H1 (cell line): ENCODE measurements around the gene DDA1. TPM values are rescaled to one million over a fixed set of nuclear protein-coding genes. Genes with fewer than 3 reads are reported as not detected.

Source experiments
- CTCF ChIA-PET: fragments of 300-600 bp; sonication (Branson Sonifier 250); formaldehyde crosslinking; loops from one replicate; lab custom pipeline; 2021; ENCODE audit not compliant: partially characterized antibody; lab: Charles Lee
- POLR2A ChIA-PET: fragments of 300-600 bp; sonication (Branson Sonifier 250); formaldehyde crosslinking; loops from one replicate; lab custom pipeline; 2021; ENCODE audit warnings: inconsistent platforms; ENCODE audit not compliant: partially characterized antibody; lab: Charles Lee
- DNase-seq, 2 experiments: peaks; one replicate each; pipeline versions ENCODE4 v3.0.0 to v3.0.0-alpha.2; 2010 to 2022; ENCODE audit warnings: low spot score in 2 of 2, low read depth in 1 of 2, mixed read lengths in 1 of 2
- FAIRE-seq: peaks from 2 replicates; lab custom pipeline; 2011; peaks lifted over from hg19 to GRCh38; lab: Jason Lieb, UNC
- H2AFZ ChIP-seq: 2 replicates; pipeline ENCODE4 v1.8.1; 2012; ENCODE audit warnings: low read length, inconsistent platforms
- H2AK5ac ChIP-seq: 2 replicates; pipeline ENCODE4 v1.6.1; 2013; ENCODE audit warnings: low read depth, low read length
- H2BK120ac ChIP-seq: replicated peaks from 2 replicates; pipeline ENCODE3; 2013; ENCODE audit warnings: low read depth, low read length, inconsistent platforms
- H2BK12ac ChIP-seq: 2 replicates; pipeline ENCODE4 v1.6.1; 2013; ENCODE audit warnings: low read depth, low read length
- H2BK15ac ChIP-seq: 2 replicates; pipeline ENCODE4 v1.6.1; 2013; ENCODE audit warnings: low read length
- H2BK20ac ChIP-seq: 2 replicates; pipeline ENCODE4 v1.6.1; 2013; ENCODE audit warnings: low read length
- H2BK5ac ChIP-seq: 2 replicates; pipeline ENCODE4 v1.6.1; 2013; ENCODE audit warnings: low read depth, low read length
- H3K14ac ChIP-seq: 2 replicates; pipeline ENCODE4 v1.6.1; 2013; ENCODE audit warnings: inconsistent platforms; ENCODE audit not compliant: insufficient read length
- H3K18ac ChIP-seq: 2 replicates; pipeline ENCODE4 v1.6.1; 2013; ENCODE audit warnings: low read length; ENCODE audit errors: extremely low read depth
- H3K23ac ChIP-seq: 2 replicates; pipeline ENCODE4 v1.6.1; 2013; ENCODE audit warnings: inconsistent platforms; ENCODE audit not compliant: insufficient read length
- H3K23me2 ChIP-seq: 2 replicates; pipeline ENCODE4 v1.6.1; 2013; ENCODE audit warnings: low read depth, low read length
- H3K27ac ChIP-seq: 2 replicates; pipeline ENCODE4 v1.6.1; 2011; ENCODE audit warnings: low read depth, low read length, inconsistent platforms
- H3K27me3 ChIP-seq, 4 experiments: replicated peaks in 1 of 4; 1 replicate in 1 of 4; 2 replicates in 3 of 4; pipeline versions ENCODE4 v1.6.1 to v1.8.1; 2011 to 2013; ENCODE audit warnings: low read length in 3 of 4, mild to moderate bottlenecking in 3 of 4, inconsistent platforms in 2 of 4, mixed read lengths in 2 of 4, moderate library complexity in 1 of 4; ENCODE audit not compliant: control insufficient read depth in 3 of 4, insufficient read depth in 3 of 4; ENCODE audit errors: extremely low read depth in 1 of 4
- H3K36me3 ChIP-seq, 4 experiments: 2 replicates each; pipeline versions ENCODE4 v1.6.1 to v1.8.1; 2011 to 2013; ENCODE audit warnings: mild to moderate bottlenecking in 4 of 4, low read length in 3 of 4, moderate library complexity in 2 of 4, control low read depth in 1 of 4, inconsistent platforms in 1 of 4; ENCODE audit not compliant: insufficient read depth in 4 of 4, control insufficient read depth in 2 of 4
- H3K4ac ChIP-seq: replicated peaks from 2 replicates; pipeline ENCODE3; 2013; ENCODE audit warnings: low read length, low read depth, mixed read lengths, inconsistent platforms; ENCODE audit not compliant: insufficient read length
- H3K4me1 ChIP-seq, 4 experiments: replicated peaks in 1 of 4; 1 replicate in 1 of 4; 2 replicates in 3 of 4; pipeline versions ENCODE4 v1.6.1 to v1.8.1; 2011 to 2013; ENCODE audit warnings: low read length in 3 of 4, inconsistent platforms in 2 of 4, mixed read lengths in 1 of 4; ENCODE audit not compliant: insufficient read depth in 4 of 4, control insufficient read depth in 3 of 4
- H3K4me2 ChIP-seq, 2 experiments: 2 replicates each; pipeline versions ENCODE4 v1.6.1 to v1.8.1; 2011 to 2013; ENCODE audit warnings: low read depth in 2 of 2, low read length in 2 of 2, control low read depth in 1 of 2, inconsistent platforms in 1 of 2, mild to moderate bottlenecking in 1 of 2; ENCODE audit not compliant: insufficient read depth in 1 of 2
- H3K4me3 ChIP-seq, 4 experiments: fragments of 200-600, 300-600 bp in 1 of 4; sonication (generic), shearing (Covaris generic), sonication (Bioruptor Twin) in 1 of 4; 2 replicates each; pipeline versions ENCODE4 v1.5.1 to v1.8.1; 2011 to 2016; ENCODE audit warnings: low read length in 4 of 4, low read depth in 3 of 4, control low read depth in 2 of 4, inconsistent platforms in 2 of 4, mild to moderate bottlenecking in 2 of 4, mixed read lengths in 1 of 4, moderate library complexity in 1 of 4; ENCODE audit not compliant: insufficient read depth in 2 of 4; ENCODE audit errors: extremely low read depth in 1 of 4
- H3K56ac ChIP-seq: replicated peaks from 2 replicates; pipeline ENCODE3; 2013; ENCODE audit warnings: low read depth, mild to moderate bottlenecking, mixed read lengths, low read length, inconsistent platforms; ENCODE audit not compliant: insufficient read length
- H3K79me1 ChIP-seq: 2 replicates; pipeline ENCODE4 v1.6.1; 2013; ENCODE audit warnings: low read depth, low read length, control low read depth
- H3K79me2 ChIP-seq, 2 experiments: 2 replicates each; pipeline versions ENCODE4 v1.6.1 to v1.8.1; 2012 to 2013; ENCODE audit warnings: low read length in 2 of 2, mild to moderate bottlenecking in 2 of 2, inconsistent platforms in 1 of 2; ENCODE audit not compliant: insufficient read depth in 2 of 2, control insufficient read depth in 1 of 2
- H3K9ac ChIP-seq, 4 experiments: replicated peaks in 1 of 4; 1 replicate in 1 of 4; 2 replicates in 3 of 4; pipeline versions ENCODE4 v1.6.1 to v1.8.1; 2011 to 2013; ENCODE audit warnings: low read depth in 3 of 4, low read length in 3 of 4, control low read depth in 2 of 4, mild to moderate bottlenecking in 2 of 4, moderate library complexity in 2 of 4, inconsistent platforms in 1 of 4; ENCODE audit errors: extremely low read depth in 1 of 4
- H3K9me3 ChIP-seq, 2 experiments: 2 replicates each; pipeline versions ENCODE4 v1.6.1 to v1.8.1; 2012 to 2013; ENCODE audit warnings: mild to moderate bottlenecking in 2 of 2, moderate library complexity in 2 of 2, control low read depth in 1 of 2, inconsistent platforms in 1 of 2, low read depth in 1 of 2, low read length in 1 of 2, mixed read lengths in 1 of 2; ENCODE audit not compliant: insufficient read depth in 2 of 2
- H4K20me1 ChIP-seq, 2 experiments: replicated peaks in 1 of 2; 2 replicates each; pipeline versions ENCODE3 to v1.8.1; 2011 to 2013; ENCODE audit warnings: inconsistent platforms in 2 of 2, low read length in 2 of 2, mild to moderate bottlenecking in 1 of 2; ENCODE audit not compliant: insufficient read depth in 2 of 2, control insufficient read depth in 1 of 2
- H4K5ac ChIP-seq: 2 replicates; pipeline ENCODE4 v1.6.1; 2013; ENCODE audit warnings: low read length, low read depth, mixed read lengths, inconsistent platforms; ENCODE audit not compliant: insufficient read length
- H4K8ac ChIP-seq: 2 replicates; pipeline ENCODE4 v1.8.0; 2013; ENCODE audit warnings: mild to moderate bottlenecking, moderate library complexity, low read length, inconsistent platforms; ENCODE audit not compliant: insufficient read depth; ENCODE audit errors: extremely low read depth
- H4K91ac ChIP-seq: replicated peaks from 2 replicates; pipeline ENCODE3; 2013; ENCODE audit warnings: low read length, mixed read lengths, inconsistent platforms; ENCODE audit not compliant: insufficient read length
- ASH2L ChIP-seq: fragments of 200-600, 300-600 bp; sonication (generic); IDR thresholded peaks from one replicate; pipeline ENCODE4 v1.7.1; 2017; ENCODE audit warnings: low read length
- CHD2 ChIP-seq: IDR thresholded peaks from 2 replicates; pipeline ENCODE4 v1.6.1; 2012; ENCODE audit warnings: low read length, improper control_type of control experiment
- E2F6 ChIP-seq: IDR thresholded peaks from 2 replicates; pipeline ENCODE4 v1.6.1; 2012; ENCODE audit warnings: inconsistent platforms
- HDAC2 ChIP-seq, 2 experiments: fragments of 300-600 bp in 1 of 2; sonication (generic) in 1 of 2; IDR thresholded peaks; 2 replicates each; pipeline ENCODE4 v1.6.1; 2011 to 2012; ENCODE audit warnings: low read depth in 2 of 2, low read length in 2 of 2, mild to moderate bottlenecking in 2 of 2, moderate library complexity in 2 of 2, borderline replicate concordance in 1 of 2, inconsistent platforms in 1 of 2
- JUND ChIP-seq: IDR thresholded peaks from 2 replicates; pipeline ENCODE4 v1.6.1; 2011; ENCODE audit warnings: mild to moderate bottlenecking, improper control_type of control experiment, low read length
- POLR2A ChIP-seq, 2 experiments: IDR thresholded peaks; 1 replicate in 1 of 2; 2 replicates in 1 of 2; pipeline ENCODE4 v1.6.1; 2011; ENCODE audit warnings: low read depth in 2 of 2, low read length in 2 of 2, mild to moderate bottlenecking in 2 of 2; ENCODE audit errors: control extremely low read depth in 1 of 2
- RFX5 ChIP-seq: IDR thresholded peaks from 2 replicates; pipeline ENCODE4 v1.6.1; 2011; ENCODE audit warnings: low read depth, low read length, improper control_type of control experiment, borderline replicate concordance
- SIRT6 ChIP-seq: IDR thresholded peaks from one replicate; pipeline ENCODE4 v1.7.1; 2012; ENCODE audit warnings: low read length, inconsistent platforms
- SIX5 ChIP-seq: IDR thresholded peaks from 2 replicates; pipeline ENCODE4 v1.6.1; 2011; ENCODE audit warnings: mild to moderate bottlenecking, low read depth, low read length
- TEAD4 ChIP-seq: IDR thresholded peaks from 2 replicates; pipeline ENCODE4 v1.6.1; 2012; ENCODE audit warnings: low read depth, low read length, inconsistent platforms, mixed read lengths
- YY1 ChIP-seq: IDR thresholded peaks from 2 replicates; pipeline ENCODE4 v1.6.1; 2011; ENCODE audit warnings: low read depth, mild to moderate bottlenecking, low read length
- WGBS, 2 experiments: shearing (Covaris generic) in 1 of 2; methylation state at CpG; one replicate each; pipeline versions ENCODE4 v1.1.6 to v1.1.7; 2013 to 2015; ENCODE audit warnings: low lambda C conversion rate in 2 of 2, mixed read lengths in 2 of 2, inconsistent platforms in 1 of 2, low coverage in 1 of 2, missing lambda C conversion rate in 1 of 2; ENCODE audit not compliant: insufficient replicate concordance in 2 of 2, insufficient coverage in 1 of 2, insufficient read length in 1 of 2; ENCODE audit errors: extremely low coverage in 1 of 2, missing lambda C conversion rate in 1 of 2; 5-methylcytosine and 5-hydroxymethylcytosine counted together
- polyA plus RNA-seq, 7 experiments: library from polyadenylated mRNA; depleted of rRNA in 3 of 7; stranded (reverse) in 5 of 7; unstranded in 2 of 7; fragments of >200 nt in 5 of 7; fragments of 200-250 nt in 2 of 7; gene quantifications; 1 replicate in 5 of 7; 2 replicates in 1 of 7; 4 replicates in 1 of 7; pipeline versions ENCODE4 v1.2.1 to v1.2.3, GENCODE V29; 2011 to 2013; ENCODE audit warnings: missing spikeins in 2 of 7, mixed read lengths in 2 of 7
- total RNA-seq: library from RNA; stranded (reverse); fragmentation: NEBNext Ultra II Directional; extraction: Animal tissue kit (Norgen Biotek cat#: 25700); gene quantifications from 2 replicates; pipeline ENCODE4 v1.2.1, GENCODE V29; 2021

The DDA1 gene
- total and polyA plus RNA-seq, 2 of the 8 experiments (the other 6 are each of a cell fraction or from before 2014, with no cell fraction given) = 29.2 to 34.5 TPM

DNA sequence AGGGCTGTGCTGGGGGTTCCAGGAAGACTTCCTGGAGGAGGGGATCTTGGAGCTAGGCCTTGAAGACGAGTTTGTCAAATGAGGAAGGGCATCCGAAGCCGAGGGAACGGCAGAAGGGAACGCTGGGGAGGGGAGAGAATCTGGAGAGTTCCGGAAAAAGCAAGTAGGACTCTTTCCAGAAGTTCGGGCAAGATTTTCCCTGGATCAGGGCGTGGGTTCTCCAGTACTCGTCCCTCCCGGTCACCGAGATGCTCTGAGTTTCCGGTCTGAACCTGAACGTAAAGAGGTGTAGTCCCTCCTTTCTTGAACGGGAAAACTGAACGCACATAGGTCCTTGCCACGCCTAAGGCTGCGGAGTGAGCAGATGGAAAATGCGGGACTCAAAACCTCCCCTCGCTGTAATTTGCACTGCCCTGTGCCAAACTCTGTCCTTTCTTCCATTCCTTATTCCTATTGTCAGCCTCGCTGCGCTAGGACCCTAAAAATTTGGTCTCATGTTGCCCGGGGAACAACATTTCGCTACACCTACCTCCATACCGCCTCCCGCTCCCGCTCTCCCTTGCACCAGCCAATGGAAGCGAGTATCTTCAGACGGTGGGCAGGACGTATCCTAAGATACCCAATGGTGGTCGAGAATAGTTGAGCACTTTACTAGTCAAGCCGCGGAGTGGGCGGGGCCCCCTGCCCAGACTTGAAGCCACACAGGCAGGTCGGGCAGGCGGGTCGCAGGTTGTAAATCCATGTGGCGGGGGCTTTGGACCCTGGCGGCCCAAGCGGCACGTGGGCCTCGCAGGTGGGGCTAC lies 27.7 kb downstream of the DDA1 start, which contains the start of gene GTPBP3:
TSS of gene GTPBP3 (plus strand) at position 682 of the 803 bp plus-strand sequence. CDS start at position 741, 59 bp downstream.
- Histone ChIP-seq H3K79me2 (no peaks in the 10 kb centered on the region), H4K20me1 (peaks cover 0 to 7% of the 10 kb centered on the region in 2 experiments), H2BK5ac (peak within 1 kb of the TSS; percentile 98), H4K5ac (peak within 1 kb of the TSS; percentile 68), H2BK15ac (peak within 1 kb of the TSS; percentile 100; the same call in 1 of the 2 replicates), H3K4me3 (peak within 1 kb of the TSS; percentile 74 to 99 (median 96)), H4K91ac (peak within 1 kb of the TSS; percentile 98), H3K14ac (no peak within 1 kb of the TSS), H2BK20ac (no peak within 1 kb of the TSS; the same call in 1 of the 2 replicates), H3K79me1 (peaks cover 3% of the 10 kb centered on the region), H3K18ac (peak within 1 kb of the TSS; percentile 97), H3K9me3 (no peaks in the 10 kb centered on the region), H3K27ac (peak within 1 kb of the TSS; percentile 83), H3K4me1 (peaks cover 0 to 36% (median 28%) of the 10 kb centered on the region in 4 experiments; a peak in 5 of 7 replicates), H3K27me3 (no peaks in the 10 kb centered on the region), H4K8ac (peak within 1 kb of the TSS; percentile 94), H2BK120ac (peak within 1 kb of the TSS; percentile 69), H3K4me2 (peak within 1 kb of the TSS; percentile 84 to 92), H2AFZ (peak within 1 kb of the TSS; percentile 52), H3K23me2 (peaks cover 23% of the 10 kb centered on the region), H2AK5ac (peak within 1 kb of the TSS; percentile 76; the same call in 1 of the 2 replicates), H3K36me3 (peaks cover 0 to 3% (median 0%) of the 10 kb centered on the region in 4 experiments; a peak in 1 of 8 replicates), H2BK12ac (peak within 1 kb of the TSS; percentile 96), H3K4ac (peak within 1 kb of the TSS; percentile 82), H3K9ac (peak within 1 kb of the TSS; percentile 79 to 98 (median 86)), H3K56ac (peak within 1 kb of the TSS; percentile 91), H3K23ac (no peak within 1 kb of the TSS)
- ChIA-PET CTCF (interaction anchor here (0.6 to 1.6 kb wide), 3 partner anchors 12 to 53 kb away, joined by 3 to 9 read pairs (median 3); no protein-coding TSS in a partner anchor), POLR2A (interaction anchor here (0.6 to 17.1 kb wide), 8 partner anchors 11 to 47 kb away, joined by 3 to 329 read pairs (median 5); partner anchors contain the start of genes ABHD8, DDA1 and MRPL34)
- 1% methylated on average over 41 of the region's 41 CpGs; no CpG with 5 or more reads in 1 of the 2 experiments for WGBS, 2 experiments
- FAIRE-seq = peak; percentile 98
- DNase-seq = peak; percentile 94 to 96
- TF ChIP-seq HDAC2 (IDR thresholded peaks at IDR 0.05; ENCODE audit: borderline replicate concordance in 1 of 2, low read depth in 2 of 2, low read length in 2 of 2) (no peak; a peak in 1 of 4 replicates), SIRT6 (no peak), ASH2L (peak; percentile 82), RFX5 (no peak), E2F6 (peak; percentile 97), TEAD4 (peak; percentile 42; the same call in 1 of the 2 replicates), CHD2 (peak; percentile 71), YY1 (no peak; the same call in 1 of the 2 replicates), JUND (no peak), POLR2A (IDR thresholded peaks at IDR 0.05; ENCODE audit: control extremely low read depth in 1 of 2, low read depth in 2 of 2, low read length in 2 of 2) (peak in 1 of 2 experiments; percentile 86; a peak in 2 of 3 replicates), SIX5 (peak; percentile 29; the same call in 1 of the 2 replicates)
